Mucosa of descending colon (tissue), 3 donors: ENCODE measurements around the gene ANTXR1. TPM values are rescaled to one million over a fixed set of nuclear protein-coding genes. Genes with fewer than 3 reads are reported as not detected.
"Not testable (repeated sequence)": the region's sequence is repeated elsewhere in the genome, so short reads cannot be mapped to it uniquely, and the experiment has no call there.

Experiments
- ATAC-seq: fragments of 200-7000 bp; cut with Tn5 transposase; one replicate; pipeline ENCODE4 v1.9.1; 2020; ENCODE audit warnings: mild to moderate bottlenecking, moderate library complexity
- DNase-seq, 3 donors: peaks; one replicate each; pipeline ENCODE4 v3.0.0-alpha.2; 2020
- H3K36me3 ChIP-seq: fragments of 200-600 bp; one replicate; pipeline ENCODE4 v1.8.0; 2021; ENCODE audit warnings: low read depth, mild to moderate bottlenecking
- H3K4me1 ChIP-seq: fragments of 200-600 bp; one replicate; pipeline ENCODE4 v1.8.0; 2021; ENCODE audit warnings: low read depth, mild to moderate bottlenecking
- H3K4me3 ChIP-seq: fragments of 200-600 bp; one replicate; pipeline ENCODE4 v1.8.0; 2021; ENCODE audit warnings: mild to moderate bottlenecking
- H3K9me3 ChIP-seq: fragments of 200-600 bp; one replicate; pipeline ENCODE4 v1.8.0; 2021; ENCODE audit warnings: mild to moderate bottlenecking
- intact Hi-C, 2 donors: fragments of 100-400 bp; cut with DNase I in 1 of 2; cut with micrococcal nuclease in 1 of 2; formaldehyde crosslinking; loops; one replicate each; pipeline versions ENCODE4 v1.11.0 to v1.11.1; 2022; cut with DNase I, micrococcal nuclease
- total RNA-seq, 3 donors: library from RNA; stranded (reverse); fragmentation: NEBNext Ultra II Directional in 2 of 3; extraction: Animal tissue kit (Norgen Biotek cat#: 25700) in 2 of 3; gene quantifications; one replicate each; pipeline versions ENCODE4 v1.2.1 to v1.2.4, GENCODE V29; 2021 to 2023
- TF ChIP-seq, protein P1 (sequence below): fragments of 200-600 bp; IDR thresholded peaks from one replicate; pipeline ENCODE4 v1.8.0; 2022; ENCODE audit warnings: antibody characterized with exemption, mild to moderate bottlenecking
- donor health status: DM: no; HTN: no; CAD: no; lungs with moderate emphysema.
- donor health status: DM: no; HTN: no; CAD: no.
- donor health status: DM: no; HTN: yes; CAD: no.

The ANTXR1 gene
- total RNA-seq, 3 donors from 2014 or later, result 10.7 to 77.7 (median 18.6) TPM

DNA sequence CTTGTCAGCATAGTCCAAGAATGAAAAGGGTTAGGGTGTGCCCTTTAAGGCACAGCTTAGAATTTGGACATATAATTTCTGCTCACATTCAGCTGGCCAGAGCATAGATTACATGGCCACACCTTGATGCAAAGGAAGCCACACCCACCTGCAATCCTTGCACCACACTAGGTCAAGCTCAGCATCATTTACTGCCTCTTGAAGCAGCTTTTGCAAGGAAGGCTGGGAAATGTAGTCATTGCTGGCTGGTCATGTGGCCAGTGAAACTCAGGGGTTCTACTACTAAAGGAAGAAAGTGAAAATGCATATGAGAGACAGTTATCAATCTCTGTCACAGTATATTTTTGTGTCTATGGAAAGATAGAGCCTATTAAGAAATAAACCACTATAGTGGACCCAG lies 214.7 kb downstream of the ANTXR1 start:
- ATAC-seq (peak; percentile 71), DNase-seq (peak in 1 of 3 donors; percentile 63)
- no peaks in the 10 kb centered on the region for H3K9me3 ChIP-seq
- H3K4me3 ChIP-seq, result no peak overlapping the region
- intact Hi-C loops, result no loop called here
- no peaks in the 10 kb centered on the region for H3K36me3 ChIP-seq
- TF ChIP-seq, protein P1, sequence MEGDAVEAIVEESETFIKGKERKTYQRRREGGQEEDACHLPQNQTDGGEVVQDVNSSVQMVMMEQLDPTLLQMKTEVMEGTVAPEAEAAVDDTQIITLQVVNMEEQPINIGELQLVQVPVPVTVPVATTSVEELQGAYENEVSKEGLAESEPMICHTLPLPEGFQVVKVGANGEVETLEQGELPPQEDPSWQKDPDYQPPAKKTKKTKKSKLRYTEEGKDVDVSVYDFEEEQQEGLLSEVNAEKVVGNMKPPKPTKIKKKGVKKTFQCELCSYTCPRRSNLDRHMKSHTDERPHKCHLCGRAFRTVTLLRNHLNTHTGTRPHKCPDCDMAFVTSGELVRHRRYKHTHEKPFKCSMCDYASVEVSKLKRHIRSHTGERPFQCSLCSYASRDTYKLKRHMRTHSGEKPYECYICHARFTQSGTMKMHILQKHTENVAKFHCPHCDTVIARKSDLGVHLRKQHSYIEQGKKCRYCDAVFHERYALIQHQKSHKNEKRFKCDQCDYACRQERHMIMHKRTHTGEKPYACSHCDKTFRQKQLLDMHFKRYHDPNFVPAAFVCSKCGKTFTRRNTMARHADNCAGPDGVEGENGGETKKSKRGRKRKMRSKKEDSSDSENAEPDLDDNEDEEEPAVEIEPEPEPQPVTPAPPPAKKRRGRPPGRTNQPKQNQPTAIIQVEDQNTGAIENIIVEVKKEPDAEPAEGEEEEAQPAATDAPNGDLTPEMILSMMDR, result no peak
- H3K4me1 ChIP-seq, result peaks cover 19% of the 10 kb centered on the region

- intact Hi-C loops, result not testable (repeated sequence)
Measured at GRCh38 chr2:69230946-69231345, 218.0 kb downstream of the ANTXR1 start.

GRCh38 chr2:69231612-69232277 lies 218.8 kb downstream of the ANTXR1 start:
- no peak for ATAC-seq
- TF ChIP-seq, protein P1, result no peak
- H3K36me3 ChIP-seq, result no peaks in the 10 kb centered on the region
- H3K4me1 ChIP-seq, result peaks cover 2% of the 10 kb centered on the region
- DNase-seq, result no peak
- H3K9me3 ChIP-seq, result no peaks in the 10 kb centered on the region
- intact Hi-C loops, result no loop called here
- no peak overlapping the region for H3K4me3 ChIP-seq

More at GRCh38 chr2:69230946-69231345, 218.0 kb downstream of the ANTXR1 start:
- not testable (repeated sequence) for H3K4me3 ChIP-seq, H3K9me3 ChIP-seq, DNase-seq, H3K36me3 ChIP-seq, H3K4me1 ChIP-seq, ATAC-seq

DNA sequence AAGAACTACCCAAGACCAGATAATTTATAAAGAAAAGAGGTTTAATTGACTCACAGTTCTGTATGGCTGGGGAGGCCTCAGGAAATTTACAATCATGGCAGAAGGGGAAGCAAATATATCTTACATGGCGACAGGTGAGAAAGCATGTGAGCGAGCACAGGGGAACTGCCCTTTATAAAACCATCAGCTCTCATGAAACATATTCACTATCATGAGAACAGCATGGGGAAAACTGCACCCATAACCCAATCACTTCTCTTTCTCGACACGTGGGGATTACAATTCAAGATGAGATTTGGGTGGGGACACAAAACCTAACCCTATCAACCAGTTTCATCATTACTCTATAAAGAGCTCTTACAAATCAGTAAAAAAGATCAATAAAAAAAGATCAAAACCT lies 222.9 kb downstream of the ANTXR1 start:
- ATAC-seq, H3K9me3 ChIP-seq, intact Hi-C loops, H3K4me1 ChIP-seq, DNase-seq, H3K4me3 ChIP-seq, H3K36me3 ChIP-seq: not testable (repeated sequence)

DNA sequence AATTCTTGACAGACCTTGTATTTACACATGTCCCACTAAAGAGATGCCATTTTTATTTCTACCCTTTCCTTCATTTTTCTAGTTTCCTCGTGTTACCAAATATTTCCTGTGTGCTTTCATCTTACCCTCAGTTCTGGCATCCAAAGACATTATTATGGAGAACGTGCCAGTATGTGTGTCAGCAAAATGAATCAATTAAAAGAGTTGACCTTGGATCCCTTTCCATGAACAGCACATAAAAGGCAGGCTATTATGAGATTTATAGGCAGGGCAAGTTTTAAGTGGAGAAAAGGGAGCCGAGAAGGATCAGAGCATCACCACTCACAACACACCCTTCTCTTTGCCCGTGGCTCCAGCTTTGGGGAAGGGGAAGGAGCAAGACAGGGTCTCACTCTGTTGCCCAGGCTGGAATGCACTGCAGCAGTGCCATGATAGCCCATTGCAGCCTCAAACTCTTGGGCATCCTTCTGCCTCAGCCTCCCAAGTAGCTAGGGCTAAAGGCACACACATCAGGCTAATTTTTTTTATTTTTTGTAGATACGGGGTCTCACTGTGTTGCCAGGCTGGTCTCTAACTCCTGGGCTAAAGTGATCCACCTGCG lies 224.2 kb downstream of the ANTXR1 start:
- Histone ChIP-seq H3K9me3 (no peaks in the 10 kb centered on the region), H3K4me3 (no peak overlapping the region), H3K4me1 (peaks cover 4% of the 10 kb centered on the region), H3K36me3 (no peaks in the 10 kb centered on the region)
- TF ChIP-seq, protein P1, result no peak
- intact Hi-C loops, result no loop called here
- ATAC-seq (peak; percentile 69), DNase-seq (no peak)

DNA sequence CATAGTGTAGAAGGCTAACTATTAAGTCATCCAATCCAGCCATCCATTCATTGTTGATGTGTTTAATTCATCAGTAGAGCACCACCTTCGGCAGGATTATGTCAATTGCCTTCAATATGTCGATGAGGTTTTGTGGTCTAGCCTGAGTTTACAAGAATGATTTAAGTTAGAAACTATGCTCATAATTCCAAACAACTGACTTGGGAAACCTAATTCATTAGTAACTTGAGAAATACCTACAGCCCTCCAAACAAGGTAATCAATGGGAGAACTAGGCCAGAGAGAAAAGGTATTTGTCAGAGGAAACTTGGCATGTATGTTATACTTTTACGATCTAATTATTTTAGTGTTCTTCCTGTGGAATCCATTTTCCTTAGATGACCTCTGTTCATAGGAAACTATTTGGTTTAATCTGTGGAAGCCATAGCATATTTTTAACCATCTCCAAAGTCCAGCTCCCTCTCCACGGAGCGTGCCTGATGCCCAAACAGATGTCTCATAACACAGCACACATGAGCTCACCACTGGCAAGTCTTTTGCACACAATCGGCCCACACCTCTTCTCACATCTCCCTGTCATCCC lies 225.6 kb downstream of the ANTXR1 start:
- ATAC-seq (no peak), DNase-seq (no peak)
- TF ChIP-seq, protein P1, result no peak
- Histone ChIP-seq H3K9me3 (no peaks in the 10 kb centered on the region), H3K36me3 (no peaks in the 10 kb centered on the region), H3K4me3 (no peak overlapping the region), H3K4me1 (peaks cover 4% of the 10 kb centered on the region)
- intact Hi-C loops, result no loop called here
